ENCODE data around the gene OR52A5.

DNA sequence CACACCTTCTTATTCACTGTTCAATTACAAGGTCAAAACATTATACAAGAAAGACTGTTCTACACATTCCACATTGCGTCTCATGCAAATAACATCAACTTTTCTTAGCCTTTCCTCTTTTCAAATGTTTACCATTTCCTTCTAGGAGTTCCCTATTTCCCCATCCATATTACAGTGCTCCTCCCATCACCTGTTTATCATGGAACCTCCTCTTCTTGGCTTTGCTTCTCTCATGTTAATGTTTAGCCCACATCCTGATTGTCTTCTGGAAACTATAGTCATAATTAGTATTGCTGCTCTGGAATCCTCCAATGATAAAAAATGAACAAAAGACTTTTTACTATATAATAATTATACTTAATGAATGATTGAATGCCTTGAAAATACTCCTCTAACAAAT, 47.5 kb downstream of the OR52A5 start:
- TF ChIP-seq, protein P1, sequence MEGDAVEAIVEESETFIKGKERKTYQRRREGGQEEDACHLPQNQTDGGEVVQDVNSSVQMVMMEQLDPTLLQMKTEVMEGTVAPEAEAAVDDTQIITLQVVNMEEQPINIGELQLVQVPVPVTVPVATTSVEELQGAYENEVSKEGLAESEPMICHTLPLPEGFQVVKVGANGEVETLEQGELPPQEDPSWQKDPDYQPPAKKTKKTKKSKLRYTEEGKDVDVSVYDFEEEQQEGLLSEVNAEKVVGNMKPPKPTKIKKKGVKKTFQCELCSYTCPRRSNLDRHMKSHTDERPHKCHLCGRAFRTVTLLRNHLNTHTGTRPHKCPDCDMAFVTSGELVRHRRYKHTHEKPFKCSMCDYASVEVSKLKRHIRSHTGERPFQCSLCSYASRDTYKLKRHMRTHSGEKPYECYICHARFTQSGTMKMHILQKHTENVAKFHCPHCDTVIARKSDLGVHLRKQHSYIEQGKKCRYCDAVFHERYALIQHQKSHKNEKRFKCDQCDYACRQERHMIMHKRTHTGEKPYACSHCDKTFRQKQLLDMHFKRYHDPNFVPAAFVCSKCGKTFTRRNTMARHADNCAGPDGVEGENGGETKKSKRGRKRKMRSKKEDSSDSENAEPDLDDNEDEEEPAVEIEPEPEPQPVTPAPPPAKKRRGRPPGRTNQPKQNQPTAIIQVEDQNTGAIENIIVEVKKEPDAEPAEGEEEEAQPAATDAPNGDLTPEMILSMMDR (IDR thresholded peaks at IDR 0.05 in 8 of 11, conservative IDR thresholded peaks at IDR 0.05 in 3 of 11) = no peak
- TF ChIP-seq POLR2A (IDR thresholded peaks at IDR 0.05) (no peak), POLR2AphosphoS5 (IDR thresholded peaks at IDR 0.05) (no peak)

Measured in spleen (tissue), 7 donors.